Natural killer cell (primary cell): Measurements from ENCODE around the gene DUSP8. TPM values are rescaled to one million over a fixed set of nuclear protein-coding genes. Genes with fewer than 3 reads are reported as not detected.

Source experiments
- ATAC-seq, 3 donors: fragments of 150-1000 bp in 2 of 3; fragments of 200-7000 bp in 1 of 3; cut with Tn5 transposase; 1 replicate in 1 of 3; 2 replicates in 2 of 3; pipeline ENCODE4 v1.10.0; 2021; ENCODE audit warnings: mild to moderate bottlenecking in 2 of 3, moderate library complexity in 2 of 3
- DNase-seq, 2 donors: peaks; one replicate each; pipeline versions ENCODE4 v3.0.0 to v3.0.0-alpha.2; 2013 to 2021; ENCODE audit warnings: mixed read lengths in 1 of 2
- H3K27ac ChIP-seq: one replicate; pipeline ENCODE4 v1.5.1; 2013; ENCODE audit warnings: mild to moderate bottlenecking, low read length
- H3K27me3 ChIP-seq: one replicate; pipeline ENCODE4 v1.6.1; 2013; ENCODE audit warnings: low read length; ENCODE audit not compliant: control insufficient read depth, insufficient read depth
- H3K36me3 ChIP-seq: one replicate; pipeline ENCODE4 v1.6.1; 2013; ENCODE audit warnings: low read length; ENCODE audit not compliant: control insufficient read depth, insufficient read depth
- H3K4me1 ChIP-seq: one replicate; pipeline ENCODE4 v1.6.1; 2013; ENCODE audit warnings: low read length; ENCODE audit not compliant: control insufficient read depth, insufficient read depth
- H3K4me3 ChIP-seq: one replicate; pipeline ENCODE4 v1.5.1; 2013; ENCODE audit warnings: low read length
- H3K9me3 ChIP-seq: one replicate; pipeline ENCODE4 v1.6.1; 2013; ENCODE audit warnings: low read length; ENCODE audit not compliant: control insufficient read depth, insufficient read depth
- H3K27ac Mint-ChIP-seq, 2 donors: one replicate each; pipeline ENCODE4 v1.8.0; 2022; ENCODE audit warnings: mild to moderate bottlenecking in 2 of 2, mixed read lengths in 2 of 2, moderate library complexity in 1 of 2
- H3K27me3 Mint-ChIP-seq, 2 donors: one replicate each; pipeline ENCODE4 v1.8.0; 2022; ENCODE audit warnings: low read depth in 2 of 2, mixed read lengths in 2 of 2
- H3K36me3 Mint-ChIP-seq: one replicate; pipeline ENCODE4 v1.8.0; 2022; ENCODE audit warnings: mixed read lengths
- H3K4me1 Mint-ChIP-seq, 2 donors: one replicate each; pipeline ENCODE4 v1.8.0; 2022; ENCODE audit warnings: mixed read lengths in 2 of 2
- H3K4me3 Mint-ChIP-seq: one replicate; pipeline ENCODE4 v1.8.0; 2022; ENCODE audit warnings: mild to moderate bottlenecking, moderate library complexity, mixed read lengths
- H3K9me3 Mint-ChIP-seq, 2 donors: one replicate each; pipeline ENCODE4 v1.8.0; 2022; ENCODE audit warnings: mixed read lengths in 2 of 2
- WGBS: methylation state at CpG from one replicate; pipeline ENCODE4 v1.1.7; 2013; ENCODE audit warnings: missing lambda C conversion rate; ENCODE audit not compliant: insufficient coverage; 5-methylcytosine and 5-hydroxymethylcytosine counted together
- intact Hi-C: fragments of 100-400 bp; cut with micrococcal nuclease; formaldehyde crosslinking; loops from one replicate; pipeline ENCODE4 v1.14.2; 2022
- total RNA-seq, 4 donors: library from RNA; stranded (reverse); fragments of 120-200 nt in 1 of 4; gene quantifications; one replicate each; pipeline versions ENCODE4 v1.2.3 to v1.2.4, GENCODE V29; 2013 to 2022
- TF ChIP-seq, protein P1 (sequence below): fragments of 200-600 bp; IDR thresholded peaks from one replicate; pipeline ENCODE4 v1.8.0; 2022; ENCODE audit warnings: antibody characterized with exemption

DUSP8 gene
- total RNA-seq, 3 donors from 2014 or later (not counting 1 experiment from before 2014, with no cell fraction given), result 24.1 to 47.3 (median 38.4) TPM

DNA sequence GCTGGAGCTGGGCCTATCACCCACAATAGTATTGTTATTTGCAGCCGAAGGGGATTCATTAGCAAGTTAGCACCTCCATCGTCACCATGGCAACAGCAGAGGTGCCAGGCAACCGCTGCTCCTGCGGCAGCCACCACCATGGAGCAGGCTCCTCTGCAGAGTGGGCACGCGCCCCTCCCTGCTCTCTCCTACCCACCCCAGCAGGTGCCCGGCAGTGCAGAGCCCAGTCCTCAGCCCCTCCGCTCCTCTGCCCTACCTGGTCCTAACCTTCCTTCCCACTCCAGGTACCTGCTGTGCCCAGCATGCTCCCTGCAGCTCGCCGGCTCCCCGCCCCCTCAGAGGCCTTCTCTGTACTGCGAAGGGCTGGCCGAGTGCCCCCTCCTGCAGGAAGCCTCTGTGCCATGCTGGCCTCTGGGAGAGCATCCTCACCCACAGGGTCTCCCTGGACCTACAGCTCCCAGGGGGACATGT is 3.6 kb downstream of the DUSP8 start:
- H3K9me3 ChIP-seq, result no peaks in the 10 kb centered on the region
- peaks cover 9% of the 10 kb centered on the region for H3K27me3 ChIP-seq
- H3K4me1 Mint-ChIP-seq, result peaks cover 10 to 38% of the 10 kb centered on the region in 2 donors
- H3K9me3 Mint-ChIP-seq, result no peaks in the 10 kb centered on the region
- peak overlapping the region; percentile 60 for H3K4me3 Mint-ChIP-seq
- peaks cover 0 to 11% of the 10 kb centered on the region in 2 donors for H3K27me3 Mint-ChIP-seq
- H3K4me1 ChIP-seq, result peaks cover 53% of the 10 kb centered on the region
- H3K36me3 Mint-ChIP-seq, result no peaks in the 10 kb centered on the region
- no peaks in the 10 kb centered on the region for H3K36me3 ChIP-seq
- intact Hi-C loops, result no loop called here
- no peak overlapping the region for H3K4me3 ChIP-seq
- DNase-seq, result peak; percentile 74 to 89
- peak overlapping the region; percentile 73 to 89 for H3K27ac Mint-ChIP-seq
- peak; percentile 39 to 63 (median 48) for ATAC-seq
- WGBS, result 30% methylated on average over 13 of the region's 13 CpGs
- H3K27ac ChIP-seq, result no peak overlapping the region
- TF ChIP-seq, protein P1, sequence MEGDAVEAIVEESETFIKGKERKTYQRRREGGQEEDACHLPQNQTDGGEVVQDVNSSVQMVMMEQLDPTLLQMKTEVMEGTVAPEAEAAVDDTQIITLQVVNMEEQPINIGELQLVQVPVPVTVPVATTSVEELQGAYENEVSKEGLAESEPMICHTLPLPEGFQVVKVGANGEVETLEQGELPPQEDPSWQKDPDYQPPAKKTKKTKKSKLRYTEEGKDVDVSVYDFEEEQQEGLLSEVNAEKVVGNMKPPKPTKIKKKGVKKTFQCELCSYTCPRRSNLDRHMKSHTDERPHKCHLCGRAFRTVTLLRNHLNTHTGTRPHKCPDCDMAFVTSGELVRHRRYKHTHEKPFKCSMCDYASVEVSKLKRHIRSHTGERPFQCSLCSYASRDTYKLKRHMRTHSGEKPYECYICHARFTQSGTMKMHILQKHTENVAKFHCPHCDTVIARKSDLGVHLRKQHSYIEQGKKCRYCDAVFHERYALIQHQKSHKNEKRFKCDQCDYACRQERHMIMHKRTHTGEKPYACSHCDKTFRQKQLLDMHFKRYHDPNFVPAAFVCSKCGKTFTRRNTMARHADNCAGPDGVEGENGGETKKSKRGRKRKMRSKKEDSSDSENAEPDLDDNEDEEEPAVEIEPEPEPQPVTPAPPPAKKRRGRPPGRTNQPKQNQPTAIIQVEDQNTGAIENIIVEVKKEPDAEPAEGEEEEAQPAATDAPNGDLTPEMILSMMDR, result no peak

DNA sequence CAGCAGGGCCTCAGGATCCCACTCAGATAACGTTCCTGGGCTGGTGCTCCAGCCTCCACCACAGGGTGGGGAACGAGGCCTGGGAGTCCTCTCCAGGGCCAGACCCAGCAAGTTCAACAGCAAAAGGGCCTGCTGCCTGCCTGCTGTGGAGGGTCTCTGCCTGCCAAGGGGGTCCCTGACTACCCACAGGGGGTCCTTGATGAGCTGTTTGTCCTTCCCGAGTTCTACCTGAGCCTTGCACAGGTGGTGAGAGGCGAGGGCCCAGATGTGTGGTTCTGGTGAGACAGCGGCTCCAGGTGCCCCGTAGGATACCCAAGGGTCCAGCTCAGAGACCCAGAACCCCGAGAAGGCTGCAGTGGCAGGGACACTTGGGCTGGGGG is 4.4 kb downstream of the DUSP8 start:
- peaks cover 9% of the 10 kb centered on the region for H3K27me3 ChIP-seq
- H3K4me1 Mint-ChIP-seq, result peaks cover 10 to 32% of the 10 kb centered on the region in 2 donors
- no peak overlapping the region for H3K4me3 Mint-ChIP-seq
- H3K27me3 Mint-ChIP-seq, result peaks cover 0 to 9% of the 10 kb centered on the region in 2 donors
- no peaks in the 10 kb centered on the region for H3K36me3 ChIP-seq
- 84% methylated on average over 7 of the region's 7 CpGs for WGBS
- H3K27ac ChIP-seq, result peak overlapping the region; percentile 18
- ATAC-seq (no peak), DNase-seq (peak in 1 of 2 donors; percentile 11)
- intact Hi-C loops, result no loop called here
- no peak overlapping the region for H3K4me3 ChIP-seq
- H3K27ac Mint-ChIP-seq, result peak overlapping the region; percentile 76 to 89
- no peaks in the 10 kb centered on the region for H3K9me3 Mint-ChIP-seq
- H3K9me3 ChIP-seq, result no peaks in the 10 kb centered on the region
- H3K36me3 Mint-ChIP-seq, result no peaks in the 10 kb centered on the region
- H3K4me1 ChIP-seq, result peaks cover 46% of the 10 kb centered on the region
- TF ChIP-seq, protein P1, result no peak

DNA sequence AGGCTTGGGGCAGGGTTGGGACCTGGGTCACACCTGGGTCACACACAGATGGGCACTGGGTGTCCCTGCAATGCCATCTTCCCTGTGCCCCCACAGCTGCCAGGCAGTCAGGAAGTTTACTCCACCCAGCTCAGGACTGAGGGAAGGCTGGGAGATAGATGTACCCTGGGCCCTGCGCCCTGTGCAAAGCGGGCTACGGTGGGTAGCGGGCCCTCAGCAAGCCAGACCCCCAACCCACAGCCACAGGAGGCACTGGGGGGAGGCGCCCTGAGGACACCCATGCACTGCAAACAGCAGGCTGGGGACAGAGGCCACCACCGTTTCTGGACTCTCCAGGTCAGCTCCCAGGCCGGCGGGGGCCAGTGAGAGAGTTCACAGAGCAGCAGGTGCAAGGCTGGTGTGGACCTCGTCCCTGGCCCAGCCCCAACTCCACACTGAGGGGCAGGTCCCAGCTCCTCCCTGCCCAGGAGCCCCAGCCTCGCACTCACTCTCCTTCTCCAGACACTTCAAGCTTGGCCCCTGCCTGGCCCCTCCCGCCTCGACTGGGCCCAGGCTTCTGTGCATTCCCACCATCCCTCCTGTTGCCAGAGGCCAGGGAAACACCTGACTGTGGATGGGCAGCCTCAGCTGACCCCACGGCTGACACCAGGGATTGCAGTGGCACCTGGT is 4.9 kb downstream of the DUSP8 start:
- H3K36me3 ChIP-seq, result no peaks in the 10 kb centered on the region
- TF ChIP-seq, protein P1, result no peak
- ATAC-seq (no peak), DNase-seq (no peak)
- H3K4me3 ChIP-seq, result no peak overlapping the region
- H3K4me3 Mint-ChIP-seq, result peak overlapping the region; percentile 2
- H3K36me3 Mint-ChIP-seq, result no peaks in the 10 kb centered on the region
- peaks cover 45% of the 10 kb centered on the region for H3K4me1 ChIP-seq
- no peaks in the 10 kb centered on the region for H3K9me3 ChIP-seq
- H3K27ac Mint-ChIP-seq, result peak overlapping the region; percentile 76 to 89
- no peak overlapping the region for H3K27ac ChIP-seq
- WGBS, result 85% methylated on average over 13 of the region's 13 CpGs
- peaks cover 0 to 9% of the 10 kb centered on the region in 2 donors for H3K27me3 Mint-ChIP-seq
- H3K4me1 Mint-ChIP-seq, result peaks cover 10 to 32% of the 10 kb centered on the region in 2 donors
- peaks cover 9% of the 10 kb centered on the region for H3K27me3 ChIP-seq
- no peaks in the 10 kb centered on the region for H3K9me3 Mint-ChIP-seq
- intact Hi-C loops, result no loop called here
